ENCODE results near the gene IGLL1.

The IGLL1 gene

GRCh38 chr22:23523713-23524112, 56.4 kb downstream of the IGLL1 start:
- Histone ChIP-seq H3K27me3 (no peaks in the 10 kb centered on the region), H3K36me3 (no peaks in the 10 kb centered on the region), H3K9me3 (no peaks in the 10 kb centered on the region; the same call in 1 of the 2 replicates), H3K4me3 (ENCODE audit: low read depth, low read length) (no peak overlapping the region), H3K4me1 (peaks cover 35% of the 10 kb centered on the region)
- TF ChIP-seq CTCF (IDR thresholded peaks at IDR 0.05; ENCODE audit: low read depth, low read length): no peak
- DNase-seq: no peak
